AG08396 (cell line): ENCODE measurements around the gene ABCB6.
A peak's percentile ranks its signal among the peaks of the same experiment; 100 is the strongest.
"Not testable (repeated sequence)": the region's sequence is repeated elsewhere in the genome, so short reads cannot be mapped to it uniquely, and the experiment has no call there.

Experiments
- DNase-seq: peaks from one replicate; pipeline ENCODE4 v3.0.0; 2012; ENCODE audit warnings: low spot score, mixed read lengths

Gene ABCB6

DNA sequence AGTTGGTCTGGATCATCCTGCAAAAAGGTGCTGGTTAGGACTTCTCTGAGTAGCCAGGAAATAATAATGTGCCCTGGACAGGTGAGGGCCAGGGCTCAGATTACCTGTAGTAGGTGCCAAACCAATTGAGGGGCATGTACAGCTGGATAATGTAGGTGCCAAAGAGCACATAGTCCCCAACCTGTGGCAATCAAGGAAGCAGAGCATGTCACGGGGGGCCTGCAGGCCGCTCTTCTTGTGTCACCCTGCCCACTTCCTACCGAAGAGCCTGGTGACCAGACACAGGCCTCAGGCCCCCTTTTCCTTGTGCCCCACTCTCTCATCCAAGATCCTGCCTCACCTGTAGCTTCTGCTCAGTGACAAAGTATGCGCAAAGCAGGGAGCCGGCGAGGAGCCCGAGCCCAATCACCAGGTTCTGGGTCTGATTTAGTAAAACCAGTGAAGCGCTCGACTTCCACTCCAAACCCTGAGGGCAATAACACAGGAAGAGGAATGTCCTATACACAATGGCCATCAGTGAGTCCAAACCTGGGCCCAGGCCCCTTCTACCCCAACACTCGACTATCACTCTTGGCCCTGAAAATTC is 5.2 kb downstream of the ABCB6 start:
- DNase-seq = no peak

- DNase-seq = no peak
These were observed 5.7 kb downstream of the ABCB6 start for GRCh38 chr2:219213026-219213415.

DNA sequence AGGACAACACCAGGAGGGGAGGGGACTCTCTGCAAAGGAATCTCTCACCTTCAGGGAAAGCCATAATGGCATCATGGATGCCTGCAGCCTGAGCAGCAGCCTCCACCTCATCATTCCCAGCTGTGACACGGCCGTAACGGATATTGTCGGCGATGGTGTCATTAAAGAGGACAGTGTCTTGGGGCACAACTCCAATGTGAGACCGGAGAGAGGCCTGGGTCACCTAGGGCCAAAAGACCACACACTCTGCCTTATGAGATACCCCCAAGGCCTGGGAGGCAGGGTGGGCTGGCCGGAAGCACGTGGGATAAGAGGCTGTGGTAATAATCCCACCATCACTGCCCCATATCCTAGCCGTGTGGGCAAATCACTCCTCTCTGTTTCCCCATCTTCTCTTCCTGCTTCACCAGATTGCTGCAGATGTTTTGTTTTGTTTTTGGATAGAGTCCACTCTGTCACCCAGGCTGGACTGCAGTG is 7.8 kb downstream of the ABCB6 start:
- DNase-seq = no peak

DNA sequence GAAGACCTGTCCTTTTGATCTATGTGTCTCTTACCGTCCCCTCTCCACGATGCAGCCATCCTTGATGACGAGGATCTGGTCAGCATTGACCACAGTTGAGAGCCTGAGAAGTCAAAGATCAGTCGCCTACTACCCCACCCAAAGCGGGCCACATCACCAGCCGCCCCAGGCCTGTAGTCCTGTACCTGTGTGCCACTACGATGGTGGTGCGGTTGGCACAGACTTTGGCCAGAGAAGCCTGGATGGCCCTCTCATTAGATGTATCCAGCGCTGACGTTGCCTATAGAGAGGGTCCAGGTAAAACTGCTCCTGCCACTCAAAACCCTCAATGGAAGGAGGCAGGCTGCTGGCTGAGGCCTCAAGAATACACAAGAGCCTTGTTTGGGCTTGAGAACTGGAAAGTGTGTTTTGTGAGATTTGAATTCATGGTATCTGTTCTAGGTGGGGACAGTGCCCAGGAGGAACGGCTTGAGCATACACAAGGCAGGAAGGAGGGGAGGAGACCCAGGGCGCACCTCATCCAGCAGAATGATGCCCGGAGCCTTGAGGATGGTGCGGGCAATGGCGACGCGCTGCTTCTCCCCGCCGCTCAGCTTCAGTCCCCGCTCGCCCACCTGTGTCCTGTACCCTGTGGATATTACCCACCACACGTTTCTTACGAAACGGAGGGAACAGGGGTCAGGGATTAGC is 8.4 kb downstream of the ABCB6 start:
- no peak for DNase-seq

DNA sequence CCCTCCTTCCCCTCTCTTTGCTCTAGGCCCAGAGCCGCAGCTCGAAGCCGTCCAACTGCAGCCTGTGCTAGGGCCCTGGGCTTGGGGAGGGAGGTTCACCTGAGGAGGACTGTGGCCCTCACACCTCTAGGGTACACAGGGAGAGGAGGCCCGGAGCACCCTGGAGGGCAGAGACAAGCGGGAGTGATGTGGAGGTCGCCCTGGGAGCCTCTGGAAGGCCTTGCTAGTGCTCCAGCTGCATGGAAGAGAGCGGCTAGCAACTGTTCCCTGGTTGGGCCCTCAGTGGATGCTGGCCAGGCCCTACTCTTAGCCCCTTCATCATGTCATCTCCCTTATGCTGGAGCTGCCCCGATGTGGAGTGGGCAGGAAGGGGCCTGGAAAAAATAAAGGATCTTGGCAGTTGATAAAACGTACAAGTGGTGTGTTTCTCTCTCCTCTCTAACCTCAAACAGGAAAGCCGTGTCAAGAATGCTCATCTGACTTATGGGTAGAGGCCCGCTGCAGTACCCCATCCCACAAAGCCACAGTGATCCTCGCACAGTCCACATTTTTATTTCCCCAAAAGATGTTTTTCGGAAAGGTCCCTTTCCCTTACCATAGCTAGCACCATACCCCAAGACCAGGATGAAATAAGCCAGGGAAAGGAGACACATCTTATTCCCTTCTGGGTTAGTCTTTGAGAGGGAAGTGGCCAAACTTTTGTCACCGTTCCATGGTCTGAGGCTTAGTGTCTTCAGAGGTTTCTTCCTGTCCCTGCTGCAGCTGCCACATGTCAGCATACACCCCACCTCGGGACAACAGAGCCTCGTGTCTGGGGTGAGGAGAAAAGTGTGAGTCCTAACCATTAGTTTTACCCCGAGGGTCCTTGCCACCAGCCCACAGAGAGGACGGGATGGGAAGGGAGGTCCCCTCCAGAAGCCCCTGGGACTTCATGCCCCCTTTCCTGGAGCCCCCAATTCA is 9.2 kb downstream of the ABCB6 start:
- no peak for DNase-seq

GRCh38 chr2:219207884-219208740 is 10.6 kb downstream of the ABCB6 start:
- DNase-seq = peak; percentile 68

GRCh38 chr2:219207134-219207883 is 11.4 kb downstream of the ABCB6 start:
- DNase-seq = no peak

DNA sequence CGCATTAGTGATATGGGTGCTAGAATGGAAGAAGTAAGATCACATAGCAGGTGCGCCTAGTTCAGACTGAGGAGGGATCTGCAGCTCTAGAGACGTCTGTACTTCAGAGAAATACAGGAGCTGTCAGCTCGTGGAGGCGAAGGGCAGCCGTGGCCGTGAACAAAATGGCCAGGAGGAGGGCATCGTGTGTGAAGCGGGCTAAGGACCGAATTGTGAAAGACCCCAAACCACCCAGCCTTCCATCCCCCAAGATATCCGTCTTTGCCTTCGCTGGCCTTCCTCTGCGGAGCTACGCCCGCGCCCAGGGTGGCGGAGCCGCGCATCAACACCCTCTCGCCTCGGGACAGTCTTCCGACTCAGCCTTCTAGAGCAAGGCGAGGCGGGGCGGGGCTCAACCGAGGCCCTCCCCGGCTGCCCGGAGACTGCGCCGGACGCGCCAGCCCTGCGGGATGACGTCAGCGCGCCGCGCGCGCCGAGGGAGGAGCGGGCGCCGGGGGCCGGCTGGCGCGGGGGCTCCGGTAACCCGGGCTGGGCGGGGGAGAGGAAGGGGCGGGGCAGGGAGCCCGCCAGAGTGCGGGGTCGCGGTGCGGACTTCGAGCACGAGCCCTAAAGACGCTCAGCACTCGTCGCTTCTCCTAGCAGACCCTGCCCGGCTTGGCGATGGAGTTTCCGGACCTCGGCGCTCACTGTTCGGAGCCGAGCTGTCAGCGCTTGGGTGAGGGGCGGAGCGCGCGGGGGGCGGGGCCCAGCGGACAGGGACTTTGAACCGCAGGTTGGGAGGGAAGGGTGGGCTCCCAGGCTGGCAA is 12.2 kb downstream of the ABCB6 start, which contains the start of gene ZFAND2B:
ZFAND2B (plus strand) TSS at position 455 of the 806 bp plus-strand sequence; CDS start at position 661, 206 bp downstream.
- peak; percentile 98 for DNase-seq

DNA sequence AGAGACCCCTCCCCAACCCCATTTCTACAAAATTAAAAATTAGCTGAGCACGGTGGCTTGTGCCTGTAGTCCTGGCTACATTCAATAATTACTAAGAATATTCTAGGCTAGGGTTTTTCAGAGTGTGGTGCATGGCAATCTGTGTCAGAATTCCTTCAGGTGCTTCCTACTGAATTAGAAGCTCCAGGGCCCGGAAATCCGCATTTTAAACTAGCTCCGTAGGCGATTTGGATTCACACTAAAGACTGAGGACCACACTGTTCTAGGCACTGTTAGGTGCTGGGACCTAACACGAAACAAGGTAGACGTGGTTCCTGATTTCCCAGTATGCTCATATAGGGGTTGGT is 12.8 kb downstream of the ABCB6 start:
- no peak for DNase-seq

- no peak for DNase-seq
These were observed 13.6 kb downstream of the ABCB6 start for GRCh38 chr2:219205165-219205538.

- DNase-seq = no peak
These were observed 14.2 kb downstream of the ABCB6 start for GRCh38 chr2:219204425-219205164.

GRCh38 chr2:219201331-219201730 is 17.4 kb downstream of the ABCB6 start:
- not testable (repeated sequence) for DNase-seq

GRCh38 chr2:219200502-219201326 is 18.0 kb downstream of the ABCB6 start:
- not testable (repeated sequence) for DNase-seq

DNA sequence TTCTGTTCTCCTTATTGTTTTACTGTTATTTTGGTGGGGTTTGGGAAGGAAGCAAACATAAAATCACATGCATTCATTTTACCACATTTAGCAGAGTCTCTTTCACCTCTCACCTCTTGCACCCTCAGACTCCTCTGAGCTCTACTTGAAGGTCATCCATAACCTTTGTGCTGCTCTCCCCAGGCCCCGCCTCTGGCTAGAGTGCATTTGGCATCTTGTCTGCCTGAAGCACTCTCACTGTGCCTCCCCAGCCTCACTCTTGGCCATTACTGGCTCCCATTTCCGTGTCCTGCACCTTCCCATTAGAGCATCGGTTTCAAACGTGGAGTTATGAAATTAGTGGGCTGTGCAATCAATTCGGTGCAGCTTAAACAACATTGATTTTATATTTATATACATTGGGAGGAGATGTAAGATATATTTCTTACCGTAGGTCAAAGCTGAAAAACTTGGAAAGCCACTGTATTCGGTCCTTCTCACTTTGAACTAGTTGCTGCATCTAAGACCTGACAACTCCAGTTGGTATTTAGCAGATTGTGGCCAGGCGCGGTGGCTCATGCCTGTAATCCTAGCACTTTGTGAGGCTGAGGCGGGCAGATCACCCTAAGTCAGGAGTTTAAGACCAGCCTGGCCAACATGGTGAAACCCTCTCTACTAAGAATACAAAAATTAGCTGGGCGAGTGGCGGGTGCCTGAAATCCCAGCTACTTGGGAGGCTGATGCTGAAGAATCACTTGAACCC is 19.1 kb downstream of the ABCB6 start:
- DNase-seq = no peak

DNA sequence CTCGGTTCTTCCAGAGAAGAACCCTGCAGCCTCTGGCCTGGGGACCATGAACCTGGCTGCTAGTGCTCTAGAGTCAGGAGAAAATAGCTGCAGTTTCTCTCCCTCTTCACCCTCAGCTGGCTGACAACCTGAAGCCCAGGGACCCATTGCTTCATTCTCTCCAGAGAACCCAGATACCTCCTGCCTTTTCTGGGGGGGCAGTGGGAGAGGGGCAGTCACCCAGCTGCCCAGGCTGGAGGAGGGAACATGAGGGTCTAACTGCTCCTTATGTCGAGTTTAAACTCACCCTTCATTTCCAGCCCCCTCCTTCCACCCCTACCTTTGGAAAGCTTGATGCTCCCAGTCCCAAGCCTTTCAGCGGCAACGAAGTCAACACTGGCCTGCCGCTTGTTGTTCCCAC is 19.8 kb downstream of the ABCB6 start:
- DNase-seq = no peak

DNA sequence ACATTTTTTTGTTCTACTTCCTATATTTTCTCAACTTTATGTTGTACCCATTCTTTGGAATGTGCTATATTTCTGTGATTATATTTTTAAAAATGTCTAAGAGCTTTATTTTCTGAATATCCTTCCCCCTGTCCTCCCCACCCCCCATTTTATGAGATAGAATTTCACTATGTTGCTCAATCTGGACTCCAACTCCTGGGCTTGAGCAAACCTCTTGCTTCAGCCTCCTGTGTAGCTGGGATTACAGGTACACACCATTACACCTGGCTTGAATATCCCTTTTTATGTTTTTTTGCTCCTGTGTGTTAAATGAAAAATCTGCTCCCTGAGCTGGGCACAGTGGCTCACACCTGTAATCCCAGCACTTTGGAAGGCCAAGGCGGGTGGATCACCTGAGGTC is 21.4 kb downstream of the ABCB6 start:
- DNase-seq = no peak

DNA sequence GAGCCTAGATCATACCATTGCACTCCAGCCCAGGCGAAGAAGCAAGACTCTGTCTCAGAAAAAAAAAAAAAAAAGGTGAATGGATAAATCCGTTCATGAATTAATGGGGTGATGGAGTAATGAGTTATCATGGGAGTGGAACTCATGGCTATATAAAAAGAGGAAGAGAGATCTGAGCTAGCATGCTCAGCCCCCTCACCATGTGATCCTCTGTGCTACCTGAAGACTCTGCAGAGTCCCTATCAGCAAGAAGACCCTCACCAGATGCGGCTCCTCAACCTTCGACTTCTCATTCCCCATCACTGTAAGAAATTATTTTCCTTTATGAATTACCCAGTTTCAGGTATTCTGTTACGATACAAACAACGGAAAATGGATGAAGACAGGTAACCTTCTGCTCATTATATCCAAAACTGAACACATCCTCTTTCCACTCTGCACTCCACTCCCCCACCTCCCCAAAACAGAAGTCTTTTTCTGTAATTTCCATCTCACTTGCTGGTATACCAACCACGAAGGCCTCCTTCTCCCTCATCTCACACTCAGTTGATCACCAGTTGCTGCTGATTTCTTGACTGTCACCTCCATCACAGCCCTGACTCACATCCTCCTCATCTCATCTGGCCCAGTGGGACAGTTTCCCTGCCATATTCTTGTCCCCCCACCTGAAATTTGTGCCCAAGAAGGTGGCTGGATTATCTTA is 31.9 kb downstream of the ABCB6 start:
- no peak for DNase-seq
